GM18508 (cell line): Measurements from ENCODE around the gene TBC1D16.

Experiments
- ATAC-seq: cut with Tn5 transposase; IDR thresholded peaks from one replicate; pipeline ENCODE4 v1.9.1; 2021; ENCODE audit warnings: moderate number of reproducible peaks; ENCODE audit not compliant: insufficient read depth, unreplicated experiment

Gene TBC1D16

GRCh38 chr17:79955691-79956440 lies 79.8 kb downstream of the TBC1D16 start:
- ATAC-seq: no peak

DNA sequence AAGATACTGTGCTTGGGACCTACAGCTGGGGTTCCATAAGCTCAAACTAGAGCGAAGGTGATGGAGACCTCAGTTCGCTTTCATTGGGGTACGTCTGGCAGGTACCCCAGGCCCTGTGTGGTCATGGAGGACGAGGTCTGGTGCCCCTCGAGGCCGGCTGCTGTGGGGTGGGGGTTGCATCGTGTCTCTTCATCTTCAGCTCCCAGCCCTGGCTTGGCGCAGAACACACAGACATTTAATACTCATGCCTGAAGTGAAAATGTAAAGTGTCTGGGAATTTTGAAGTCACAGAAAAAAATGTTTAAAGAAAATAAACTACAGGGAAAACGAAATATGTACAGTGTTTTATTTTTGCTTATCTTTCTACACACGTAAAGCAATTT lies 80.5 kb downstream of the TBC1D16 start:
- ATAC-seq: no peak

DNA sequence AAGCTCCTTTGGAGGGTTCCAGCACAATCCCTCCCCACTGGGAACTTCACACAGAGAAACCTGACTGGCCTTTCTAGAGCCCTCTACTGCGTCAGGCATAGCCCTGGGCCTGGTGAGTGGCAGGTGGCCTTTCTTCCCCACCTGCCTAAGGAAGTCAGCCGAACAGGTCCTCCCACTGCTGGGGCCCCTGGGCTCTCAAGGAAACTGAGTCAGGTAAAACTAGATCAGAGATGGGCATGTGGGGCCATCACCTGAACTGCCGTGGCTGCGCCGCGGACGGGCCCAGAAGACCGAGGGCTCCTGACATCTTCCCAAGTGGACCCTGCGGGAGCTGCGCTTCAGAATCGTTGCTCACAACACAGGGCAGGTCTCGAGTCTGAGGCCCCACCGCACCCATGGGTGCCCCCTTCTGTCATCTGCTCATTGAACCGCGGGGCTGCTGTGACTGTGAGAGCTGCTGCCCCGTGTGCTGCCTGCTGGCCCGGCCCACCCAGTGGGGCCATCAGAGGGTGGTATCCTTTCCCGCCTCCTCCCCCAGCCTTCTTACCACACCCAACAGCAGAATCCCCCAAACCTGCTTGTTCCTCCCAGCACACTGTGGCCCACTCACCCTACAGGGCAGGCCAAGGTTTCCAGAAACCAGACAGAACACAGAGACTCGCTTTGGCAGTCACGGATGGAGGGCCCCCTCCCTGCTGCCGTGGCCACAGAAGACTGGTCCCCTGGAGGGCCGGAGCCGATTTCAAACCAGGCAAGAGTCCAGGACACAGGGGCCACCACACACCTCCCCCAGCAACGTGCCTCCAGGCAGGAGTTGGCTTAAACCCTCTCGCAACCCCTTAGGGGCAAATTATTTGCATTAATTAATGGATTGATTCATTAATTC lies 81.1 kb downstream of the TBC1D16 start:
- ATAC-seq: no peak

DNA sequence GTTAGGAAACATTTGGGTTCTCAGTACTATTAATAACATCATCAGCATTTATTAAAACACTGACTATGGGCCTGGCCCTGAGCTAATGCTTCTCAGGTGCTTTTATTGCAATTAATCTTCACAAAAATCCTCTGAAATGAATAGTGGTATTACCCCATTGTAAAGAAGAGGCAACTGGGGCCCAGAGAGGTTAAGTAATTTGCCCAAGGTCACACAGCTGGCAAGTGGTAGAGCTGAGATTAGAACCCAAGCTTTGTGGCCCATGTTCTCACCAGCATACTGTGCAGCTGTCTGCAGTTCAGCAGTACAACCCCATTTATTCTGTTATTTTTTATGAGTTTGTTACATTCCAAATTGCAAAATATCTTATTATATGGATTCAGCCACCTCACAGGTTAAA lies 82.3 kb downstream of the TBC1D16 start:
- no peak for ATAC-seq

DNA sequence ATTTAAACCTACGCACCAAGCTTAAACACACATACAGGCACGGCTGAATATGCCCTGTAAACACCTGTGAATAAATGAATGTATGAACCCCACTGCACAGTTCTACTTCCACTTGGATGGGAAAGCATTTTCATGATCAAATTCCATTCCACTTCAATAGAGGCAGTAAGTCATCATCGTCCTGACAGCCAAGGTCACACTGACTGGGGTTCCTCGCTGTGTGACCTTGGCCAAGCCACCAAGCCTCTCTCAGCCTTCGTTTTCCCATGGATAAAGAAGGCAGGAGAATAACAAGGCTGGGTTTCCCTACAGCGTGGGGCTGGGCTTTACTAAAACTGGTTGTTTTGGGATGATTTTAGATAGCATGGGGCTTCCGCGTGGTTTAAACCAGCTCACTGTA lies 82.8 kb downstream of the TBC1D16 start:
- ATAC-seq: no peak

- no peak for ATAC-seq
Measured at GRCh38 chr17:79952265-79952877, 83.3 kb downstream of the TBC1D16 start.

- no peak for ATAC-seq
Measured at GRCh38 chr17:79951361-79952264, 84.1 kb downstream of the TBC1D16 start.

DNA sequence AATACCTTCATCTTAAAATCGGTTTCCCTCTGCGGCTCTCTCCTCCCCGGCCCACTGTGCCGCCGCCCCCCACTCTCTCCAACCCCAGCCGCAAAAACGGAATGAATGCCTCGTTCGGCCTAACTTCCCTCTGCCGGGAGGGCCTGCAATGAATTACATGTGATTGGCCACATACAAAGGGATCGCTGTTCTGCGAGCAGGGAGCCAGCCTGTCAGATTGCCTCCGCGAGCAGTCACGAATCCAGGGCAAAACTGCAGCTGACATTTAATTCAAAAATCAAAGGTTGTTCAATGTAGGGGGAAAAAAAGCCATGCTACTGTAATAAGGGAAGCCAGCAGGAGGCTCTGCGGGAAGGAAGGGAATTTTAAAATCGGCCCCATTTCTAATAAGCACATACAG lies 84.9 kb downstream of the TBC1D16 start:
- no peak for ATAC-seq

DNA sequence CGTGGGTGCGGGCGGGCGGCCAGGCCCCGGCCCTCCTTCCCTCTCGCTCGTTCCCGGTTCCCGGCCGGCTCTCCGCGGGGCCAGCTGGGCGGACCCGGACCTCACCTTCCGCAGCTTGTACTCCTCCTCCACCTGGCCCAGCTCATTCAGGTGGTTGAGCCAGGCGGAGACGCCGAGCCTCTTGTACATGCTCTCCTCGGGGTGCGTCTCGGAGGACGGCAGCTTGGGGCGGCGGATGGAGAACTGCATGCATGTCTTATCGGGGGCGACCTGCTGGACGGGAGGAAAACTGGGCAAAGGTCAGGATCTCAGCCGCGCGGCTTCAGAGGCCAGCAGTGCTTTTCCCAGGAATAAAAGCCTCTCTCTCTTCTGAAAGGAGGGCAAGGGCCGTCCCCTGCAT lies 85.4 kb downstream of the TBC1D16 start:
- ATAC-seq: no peak

DNA sequence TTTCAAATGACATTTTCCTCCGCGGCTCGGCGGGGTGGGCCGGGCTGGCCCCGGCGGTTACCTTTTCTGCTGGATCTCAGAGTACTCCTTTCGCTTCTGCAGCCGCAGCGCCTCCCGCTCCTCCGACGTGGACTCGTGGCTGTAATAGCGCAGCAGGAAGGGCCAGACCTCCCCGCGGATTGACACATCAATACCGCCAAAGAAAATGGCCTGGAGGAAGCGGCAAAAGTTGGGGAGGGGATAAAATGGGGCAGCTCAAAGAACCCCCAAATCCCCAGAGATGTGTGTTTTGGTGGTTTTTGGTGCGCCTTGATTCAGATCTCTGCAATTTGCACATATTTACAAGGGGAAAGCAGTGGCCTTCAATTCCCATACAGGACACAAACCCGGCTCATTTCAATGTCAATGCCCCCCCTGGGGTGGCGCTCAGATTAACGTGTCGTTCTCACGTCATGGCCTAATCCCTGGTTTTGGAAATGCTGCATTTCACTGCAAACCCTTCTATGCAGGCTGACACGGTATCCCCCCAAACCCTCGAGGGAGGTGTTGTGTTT lies 85.9 kb downstream of the TBC1D16 start:
- no peak for ATAC-seq

DNA sequence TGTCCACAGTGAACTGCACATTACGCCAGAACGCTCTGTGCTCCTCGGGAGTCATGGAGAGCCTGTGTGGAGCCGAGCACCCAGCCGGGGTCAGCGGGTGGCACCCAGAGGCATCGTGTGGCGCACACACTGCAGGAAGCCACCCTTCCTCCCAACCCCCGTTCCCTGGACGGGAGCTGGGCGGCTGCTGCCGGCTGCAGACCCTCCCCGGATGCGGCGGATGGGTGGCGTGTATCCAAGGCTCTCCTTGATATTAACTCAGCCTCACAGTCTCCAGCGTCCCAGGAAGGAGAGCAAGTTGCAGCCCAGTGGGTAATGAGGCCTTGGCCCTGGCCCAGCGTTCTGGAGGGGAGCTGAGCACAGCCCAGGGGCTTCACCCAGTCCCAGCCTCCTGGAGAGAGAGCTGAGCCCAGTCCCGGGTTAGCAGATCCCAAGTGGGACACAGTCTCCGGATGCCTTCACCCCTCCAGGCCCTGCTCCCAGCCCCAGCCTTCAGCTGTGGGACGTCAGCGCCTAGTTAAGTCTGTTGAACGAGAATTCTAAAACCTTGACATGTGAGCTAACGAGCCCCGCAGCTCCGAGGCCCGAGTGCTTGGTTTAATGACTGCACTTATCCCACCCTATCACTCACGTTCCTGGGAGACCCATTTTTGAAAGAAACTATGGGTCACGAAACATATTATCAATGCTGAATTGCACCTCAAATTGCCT lies 86.6 kb downstream of the TBC1D16 start:
- no peak for ATAC-seq

- ATAC-seq: no peak
Measured at GRCh38 chr17:79948406-79948944, 87.2 kb downstream of the TBC1D16 start.

- ATAC-seq: no peak
Measured at GRCh38 chr17:79947351-79948031, 88.2 kb downstream of the TBC1D16 start.

DNA sequence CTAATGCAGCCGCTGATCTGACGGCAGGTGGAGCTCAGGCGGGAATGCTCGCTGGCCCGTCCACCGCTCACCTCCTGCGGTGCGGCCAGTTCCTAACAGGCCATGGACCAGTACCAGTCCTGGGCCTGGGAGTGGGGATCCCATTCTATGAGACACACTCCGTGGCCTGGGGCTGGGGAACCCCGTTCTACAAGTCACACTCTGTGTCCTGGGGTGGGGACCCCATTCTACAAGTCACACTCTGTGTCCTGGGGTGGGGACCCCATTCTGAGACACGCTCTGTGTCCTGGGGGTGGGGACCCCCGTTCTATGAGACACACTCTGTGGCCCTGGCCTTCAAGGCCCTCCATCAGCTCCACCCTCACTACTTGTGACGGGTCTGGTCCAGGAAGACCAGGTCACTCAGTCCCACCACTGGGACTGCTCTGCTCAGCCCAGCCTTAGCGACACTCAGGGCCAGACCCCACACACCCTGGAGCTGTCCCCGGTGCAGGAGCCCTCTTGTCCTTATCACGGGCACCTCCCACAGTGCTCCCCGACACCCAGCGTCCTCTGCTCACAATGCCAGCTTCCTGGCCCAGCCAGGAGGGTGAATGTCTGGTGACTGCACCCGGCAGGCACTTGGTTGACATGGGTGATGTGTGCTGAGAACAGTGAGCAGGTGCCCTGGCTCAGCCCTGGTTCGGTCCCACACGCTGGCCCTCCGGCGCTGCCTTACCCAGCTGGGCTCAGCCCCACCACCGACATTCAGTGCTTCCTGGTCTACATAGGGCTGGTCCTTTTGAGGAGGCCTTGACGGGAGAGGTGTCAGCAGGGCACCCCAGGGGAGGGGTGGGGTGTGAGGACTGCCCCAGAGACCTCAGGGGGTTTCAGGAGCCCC lies 89.1 kb downstream of the TBC1D16 start:
- ATAC-seq: no peak

- no peak for ATAC-seq
Measured at GRCh38 chr17:79945591-79946255, 89.9 kb downstream of the TBC1D16 start.

- ATAC-seq: no peak
Measured at GRCh38 chr17:79944821-79945391, 90.8 kb downstream of the TBC1D16 start.
